Stimulated activated CD4-positive, alpha-beta T cell treated with anti-CD3 and anti-CD28 coated beads, Interleukin-15, amount 100 ng/mL, for 24 hours (primary cell): ENCODE results near the gene UVSSA.
"Not testable (repeated sequence)": the region's sequence is repeated elsewhere in the genome, so short reads cannot be mapped to it uniquely, and the experiment has no call there.

Experiments
- DNase-seq: peaks from one replicate; pipeline ENCODE4 v3.0.0-alpha.2; 2020

UVSSA gene

GRCh38 chr4:1332686-1333085 is 14.3 kb upstream of the UVSSA start:
- no peak for DNase-seq

- no peak for DNase-seq
Observed at GRCh38 chr4:1333256-1333655, 13.8 kb upstream of the UVSSA start.

GRCh38 chr4:1333851-1334578 is 13.0 kb upstream of the UVSSA start:
- DNase-seq = not testable (repeated sequence)

GRCh38 chr4:1334579-1334895 is 12.5 kb upstream of the UVSSA start:
- DNase-seq = no peak

- DNase-seq = peak; percentile 26
Observed at GRCh38 chr4:1335193-1335883, 11.7 kb upstream of the UVSSA start.

- no peak for DNase-seq
Observed at GRCh38 chr4:1336088-1336491, 10.9 kb upstream of the UVSSA start.

GRCh38 chr4:1337376-1337831 is 9.6 kb upstream of the UVSSA start:
- DNase-seq = peak; percentile 82

- DNase-seq = no peak
Observed at GRCh38 chr4:1337951-1338751, 8.9 kb upstream of the UVSSA start.

GRCh38 chr4:1338752-1339414 is 8.1 kb upstream of the UVSSA start:
- DNase-seq = no peak

GRCh38 chr4:1339489-1339888 is 7.5 kb upstream of the UVSSA start:
- no peak for DNase-seq

- DNase-seq = no peak
Observed at GRCh38 chr4:1340181-1340747, 6.7 kb upstream of the UVSSA start.

- DNase-seq = no peak
Observed at GRCh38 chr4:1340861-1341260, 6.1 kb upstream of the UVSSA start.

- DNase-seq = no peak
Observed at GRCh38 chr4:1342003-1342402, 5.0 kb upstream of the UVSSA start.

GRCh38 chr4:1344696-1345095 is 2.3 kb upstream of the UVSSA start:
- no peak for DNase-seq

GRCh38 chr4:1345903-1346780 is 866 bp upstream of the UVSSA start:
- peak; percentile 61 for DNase-seq

GRCh38 chr4:1347410-1347864 is 429 bp downstream of the UVSSA start:
- peak; percentile 70 for DNase-seq

GRCh38 chr4:1348014-1348513 is 1.1 kb downstream of the UVSSA start:
- DNase-seq = no peak

- no peak for DNase-seq
Observed at GRCh38 chr4:1348746-1349145, 1.7 kb downstream of the UVSSA start.

GRCh38 chr4:1349359-1350168 is 2.6 kb downstream of the UVSSA start:
- no peak for DNase-seq

GRCh38 chr4:1350169-1350520 is 3.1 kb downstream of the UVSSA start:
- no peak for DNase-seq
